Measurements from ENCODE around the gene LDLRAD1.

DNA sequence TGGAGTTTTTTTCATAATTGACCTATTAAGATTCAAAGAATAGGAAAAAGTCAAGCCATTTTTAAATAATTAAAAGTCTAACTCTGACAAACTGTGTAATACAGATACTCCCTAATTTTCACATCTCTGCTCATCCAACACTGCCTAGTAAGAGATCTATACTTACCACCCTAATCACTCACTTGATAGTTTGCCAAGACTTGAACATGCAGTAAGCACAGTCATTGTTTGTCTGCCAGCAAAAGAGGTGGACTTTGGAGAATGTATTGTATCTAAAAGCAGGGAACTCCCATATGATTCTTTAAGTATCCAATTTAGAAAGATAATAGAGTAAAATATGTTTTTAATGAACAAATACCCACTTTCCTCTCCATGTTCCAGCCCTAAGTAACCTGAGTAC, 19.5 kb upstream of the LDLRAD1 start:
- TF ChIP-seq, protein P1, sequence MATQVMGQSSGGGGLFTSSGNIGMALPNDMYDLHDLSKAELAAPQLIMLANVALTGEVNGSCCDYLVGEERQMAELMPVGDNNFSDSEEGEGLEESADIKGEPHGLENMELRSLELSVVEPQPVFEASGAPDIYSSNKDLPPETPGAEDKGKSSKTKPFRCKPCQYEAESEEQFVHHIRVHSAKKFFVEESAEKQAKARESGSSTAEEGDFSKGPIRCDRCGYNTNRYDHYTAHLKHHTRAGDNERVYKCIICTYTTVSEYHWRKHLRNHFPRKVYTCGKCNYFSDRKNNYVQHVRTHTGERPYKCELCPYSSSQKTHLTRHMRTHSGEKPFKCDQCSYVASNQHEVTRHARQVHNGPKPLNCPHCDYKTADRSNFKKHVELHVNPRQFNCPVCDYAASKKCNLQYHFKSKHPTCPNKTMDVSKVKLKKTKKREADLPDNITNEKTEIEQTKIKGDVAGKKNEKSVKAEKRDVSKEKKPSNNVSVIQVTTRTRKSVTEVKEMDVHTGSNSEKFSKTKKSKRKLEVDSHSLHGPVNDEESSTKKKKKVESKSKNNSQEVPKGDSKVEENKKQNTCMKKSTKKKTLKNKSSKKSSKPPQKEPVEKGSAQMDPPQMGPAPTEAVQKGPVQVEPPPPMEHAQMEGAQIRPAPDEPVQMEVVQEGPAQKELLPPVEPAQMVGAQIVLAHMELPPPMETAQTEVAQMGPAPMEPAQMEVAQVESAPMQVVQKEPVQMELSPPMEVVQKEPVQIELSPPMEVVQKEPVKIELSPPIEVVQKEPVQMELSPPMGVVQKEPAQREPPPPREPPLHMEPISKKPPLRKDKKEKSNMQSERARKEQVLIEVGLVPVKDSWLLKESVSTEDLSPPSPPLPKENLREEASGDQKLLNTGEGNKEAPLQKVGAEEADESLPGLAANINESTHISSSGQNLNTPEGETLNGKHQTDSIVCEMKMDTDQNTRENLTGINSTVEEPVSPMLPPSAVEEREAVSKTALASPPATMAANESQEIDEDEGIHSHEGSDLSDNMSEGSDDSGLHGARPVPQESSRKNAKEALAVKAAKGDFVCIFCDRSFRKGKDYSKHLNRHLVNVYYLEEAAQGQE (IDR thresholded peaks at IDR 0.05; ENCODE audit: insufficient read depth in 1 of 2, low read depth in 2 of 2, low read length in 2 of 2) = no peak
- TF ChIP-seq POLR2AphosphoS5 (IDR thresholded peaks at IDR 0.05; ENCODE audit: low read depth, low read length) (no peak), SIN3A (IDR thresholded peaks at IDR 0.05; ENCODE audit: borderline replicate concordance, insufficient read depth, low read length) (no peak), TAF1 (IDR thresholded peaks at IDR 0.05; ENCODE audit: borderline replicate concordance, insufficient read depth, low read length) (no peak)
